Calu3 (cell line): Measurements from ENCODE around the gene ZNF277. TPM values are rescaled to one million over a fixed set of nuclear protein-coding genes. Genes with fewer than 3 reads are reported as not detected.

Experiments used
- BruUV-seq: library from RNA; stranded (reverse); fragments of 400-500 nt; replicated peaks from 2 replicates; lab custom pipeline; 2021; lab: Mats Ljungman, UMichigan
- CTCF ChIA-PET: fragments of 300-600 bp; sonication (Branson Sonifier 250); formaldehyde crosslinking; loops from one replicate; lab custom pipeline; 2022; ENCODE audit warnings: antibody characterized with exemption; lab: Charles Lee
- DNase-seq: peaks from one replicate; pipeline ENCODE4 v3.0.0; 2022
- H3K27ac Mint-ChIP-seq: one replicate; pipeline ENCODE4 v1.8.0; 2022; ENCODE audit warnings: mixed read lengths; ENCODE audit not compliant: unreplicated experiment
- H3K27me3 Mint-ChIP-seq: one replicate; pipeline ENCODE4 v1.8.0; 2022; ENCODE audit warnings: mixed read lengths; ENCODE audit not compliant: unreplicated experiment
- H3K36me3 Mint-ChIP-seq: one replicate; pipeline ENCODE4 v1.8.0; 2022; ENCODE audit warnings: mild to moderate bottlenecking, moderate library complexity, mixed read lengths; ENCODE audit not compliant: insufficient read depth, unreplicated experiment
- H3K4me1 Mint-ChIP-seq: one replicate; pipeline ENCODE4 v1.8.0; 2022; ENCODE audit warnings: mild to moderate bottlenecking, low read depth, mixed read lengths; ENCODE audit not compliant: unreplicated experiment
- H3K4me3 Mint-ChIP-seq: one replicate; pipeline ENCODE4 v1.8.0; 2022; ENCODE audit warnings: mild to moderate bottlenecking, low read depth, moderate library complexity, mixed read lengths; ENCODE audit not compliant: unreplicated experiment
- H3K9me3 Mint-ChIP-seq: one replicate; pipeline ENCODE4 v1.8.0; 2022; ENCODE audit warnings: low read depth, mixed read lengths; ENCODE audit not compliant: unreplicated experiment
- intact Hi-C: fragments of 100-400 bp; cut with micrococcal nuclease; formaldehyde crosslinking; loops from one replicate; pipeline ENCODE4 v1.10.0; 2022; ENCODE audit not compliant: unreplicated experiment
- total RNA-seq: library from RNA; stranded (reverse); gene quantifications from 2 replicates; pipeline ENCODE4 v1.2.3, GENCODE V29; 2022
- TF ChIP-seq, protein P1 (sequence below): fragments of 200-600 bp; IDR thresholded peaks from one replicate; pipeline ENCODE4 v1.8.0; 2022; ENCODE audit warnings: antibody characterized with exemption; ENCODE audit not compliant: unreplicated experiment

Gene ZNF277
- total RNA-seq, 1 experiment from 2014 or later = 18.1 TPM

DNA sequence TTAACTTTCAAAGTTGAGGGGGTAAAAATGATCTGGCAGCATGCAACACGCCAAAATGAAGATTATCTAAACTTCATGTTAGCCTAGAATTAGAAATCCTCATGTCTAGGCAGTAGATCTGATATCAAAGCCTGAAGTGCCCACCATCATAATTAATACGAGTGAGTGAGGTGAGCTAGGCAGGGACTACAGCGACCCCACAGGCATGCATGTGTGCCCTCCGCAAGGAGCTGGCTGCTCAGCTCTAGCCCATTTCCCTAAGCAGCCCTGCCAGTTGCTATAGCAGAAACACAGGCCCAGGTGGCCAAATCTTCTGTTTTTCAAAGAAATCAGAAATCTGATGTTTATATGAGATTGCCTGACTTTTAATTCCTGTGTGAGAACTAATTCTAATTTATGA, 150.6 kb downstream of the ZNF277 start:
- no peak for DNase-seq
- no peaks in the 10 kb centered on the region for H3K36me3 Mint-ChIP-seq
- H3K9me3 Mint-ChIP-seq = no peaks in the 10 kb centered on the region
- TF ChIP-seq, protein P1, sequence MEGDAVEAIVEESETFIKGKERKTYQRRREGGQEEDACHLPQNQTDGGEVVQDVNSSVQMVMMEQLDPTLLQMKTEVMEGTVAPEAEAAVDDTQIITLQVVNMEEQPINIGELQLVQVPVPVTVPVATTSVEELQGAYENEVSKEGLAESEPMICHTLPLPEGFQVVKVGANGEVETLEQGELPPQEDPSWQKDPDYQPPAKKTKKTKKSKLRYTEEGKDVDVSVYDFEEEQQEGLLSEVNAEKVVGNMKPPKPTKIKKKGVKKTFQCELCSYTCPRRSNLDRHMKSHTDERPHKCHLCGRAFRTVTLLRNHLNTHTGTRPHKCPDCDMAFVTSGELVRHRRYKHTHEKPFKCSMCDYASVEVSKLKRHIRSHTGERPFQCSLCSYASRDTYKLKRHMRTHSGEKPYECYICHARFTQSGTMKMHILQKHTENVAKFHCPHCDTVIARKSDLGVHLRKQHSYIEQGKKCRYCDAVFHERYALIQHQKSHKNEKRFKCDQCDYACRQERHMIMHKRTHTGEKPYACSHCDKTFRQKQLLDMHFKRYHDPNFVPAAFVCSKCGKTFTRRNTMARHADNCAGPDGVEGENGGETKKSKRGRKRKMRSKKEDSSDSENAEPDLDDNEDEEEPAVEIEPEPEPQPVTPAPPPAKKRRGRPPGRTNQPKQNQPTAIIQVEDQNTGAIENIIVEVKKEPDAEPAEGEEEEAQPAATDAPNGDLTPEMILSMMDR = no peak
- H3K27ac Mint-ChIP-seq = no peak overlapping the region
- intact Hi-C loops = no loop called here
- H3K4me1 Mint-ChIP-seq = no peaks in the 10 kb centered on the region
- H3K27me3 Mint-ChIP-seq = no peaks in the 10 kb centered on the region
- no TSS peak for BruUV-seq
- no peak overlapping the region for H3K4me3 Mint-ChIP-seq
- CTCF ChIA-PET = no interaction called here

DNA sequence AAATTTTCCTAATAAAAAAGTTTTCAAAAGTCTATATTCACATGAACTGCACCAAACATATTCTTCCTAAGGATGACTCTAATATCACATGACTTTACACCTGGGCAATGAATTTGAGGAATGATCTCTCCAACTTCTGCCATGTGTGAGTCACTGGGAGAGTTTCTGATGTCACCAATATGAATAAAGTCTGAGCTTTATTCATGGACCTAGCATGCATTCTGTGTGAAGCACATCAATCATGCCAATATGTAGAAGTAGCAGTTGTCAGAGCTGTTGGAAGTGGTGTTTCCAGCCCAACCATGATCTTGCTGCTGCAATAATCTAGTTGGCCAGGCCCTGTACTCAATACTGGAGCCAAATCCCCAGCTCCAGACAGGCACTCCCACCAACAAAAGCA, 152.0 kb downstream of the ZNF277 start:
- H3K27ac Mint-ChIP-seq = no peak overlapping the region
- no peaks in the 10 kb centered on the region for H3K9me3 Mint-ChIP-seq
- DNase-seq = no peak
- no TSS peak for BruUV-seq
- TF ChIP-seq, protein P1 = no peak
- H3K27me3 Mint-ChIP-seq = peaks cover 6% of the 10 kb centered on the region
- CTCF ChIA-PET = no interaction called here
- no peaks in the 10 kb centered on the region for H3K36me3 Mint-ChIP-seq
- no peak overlapping the region for H3K4me3 Mint-ChIP-seq
- no peaks in the 10 kb centered on the region for H3K4me1 Mint-ChIP-seq
- intact Hi-C loops = no loop called here

DNA sequence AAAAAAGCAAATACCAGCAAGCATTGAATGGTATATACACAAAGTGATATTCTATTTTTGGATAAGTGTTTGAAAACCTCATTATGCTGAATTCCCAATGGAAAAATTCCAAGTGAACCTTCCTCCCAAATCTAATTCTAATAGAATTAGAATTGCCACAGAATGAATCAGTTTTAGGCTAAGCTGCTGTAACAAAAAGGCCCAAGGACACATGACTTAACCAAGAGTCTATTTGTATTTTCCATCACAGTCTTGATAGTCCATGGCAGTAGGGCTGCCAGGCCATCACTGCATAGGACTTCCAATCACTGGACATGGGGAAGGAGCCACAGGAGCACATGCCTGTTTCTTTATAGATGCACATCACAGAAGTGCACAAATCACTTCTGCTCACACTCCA, 152.6 kb downstream of the ZNF277 start:
- no peaks in the 10 kb centered on the region for H3K4me1 Mint-ChIP-seq
- no TSS peak for BruUV-seq
- no peaks in the 10 kb centered on the region for H3K36me3 Mint-ChIP-seq
- H3K27ac Mint-ChIP-seq = no peak overlapping the region
- intact Hi-C loops = no loop called here
- no peak for DNase-seq
- peaks cover 12% of the 10 kb centered on the region for H3K27me3 Mint-ChIP-seq
- no peaks in the 10 kb centered on the region for H3K9me3 Mint-ChIP-seq
- CTCF ChIA-PET = no interaction called here
- no peak overlapping the region for H3K4me3 Mint-ChIP-seq
- TF ChIP-seq, protein P1 = no peak

DNA sequence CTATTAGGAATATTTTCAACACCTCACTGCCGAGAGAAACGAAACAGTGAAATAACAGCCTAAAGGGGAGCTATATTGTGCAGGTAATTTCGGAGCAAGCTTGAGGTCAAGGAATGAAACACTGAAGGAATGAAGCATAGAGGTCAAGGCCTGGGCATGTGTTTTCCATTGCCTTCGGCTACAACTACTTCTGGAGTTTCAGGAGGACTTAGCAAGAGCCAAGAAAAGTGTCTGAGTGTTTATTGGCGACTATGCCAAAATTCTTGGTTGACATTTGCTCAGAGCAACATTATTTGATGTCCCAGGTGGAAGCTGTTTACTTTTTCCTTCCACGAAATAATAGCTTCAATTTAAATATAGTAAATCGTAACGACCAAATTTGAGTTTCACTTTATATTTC, 154.2 kb downstream of the ZNF277 start:
- DNase-seq = no peak
- no peaks in the 10 kb centered on the region for H3K9me3 Mint-ChIP-seq
- H3K27ac Mint-ChIP-seq = no peak overlapping the region
- CTCF ChIA-PET = interaction anchor here (0.6 kb wide), 1 partner anchor 197 kb away, joined by 6 read pairs; no protein-coding TSS in a partner anchor
- no peak overlapping the region for H3K4me3 Mint-ChIP-seq
- H3K27me3 Mint-ChIP-seq = peaks cover 16% of the 10 kb centered on the region
- no TSS peak for BruUV-seq
- no peaks in the 10 kb centered on the region for H3K36me3 Mint-ChIP-seq
- no peaks in the 10 kb centered on the region for H3K4me1 Mint-ChIP-seq
- intact Hi-C loops = no loop called here
- TF ChIP-seq, protein P1 = no peak
